Sigmoid colon (tissue), 3 donors: Measurements from ENCODE around the gene FAM161A.
"Not testable (repeated sequence)": the region's sequence is repeated elsewhere in the genome, so short reads cannot be mapped to it uniquely, and the experiment has no call there.

Experiments
- CTCF ChIP-seq, 4 experiments: fragments of 450-650 bp in 3 of 4; fragments of 200-600 bp in 1 of 4; IDR thresholded peaks; one replicate each; pipeline ENCODE4 v1.5.1; 2016 to 2019; ENCODE audit warnings: antibody characterized with exemption in 4 of 4, mild to moderate bottlenecking in 3 of 4, moderate library complexity in 2 of 4
- POLR2A ChIP-seq, 2 donors: fragments of 450-650 bp; IDR thresholded peaks; one replicate each; pipeline ENCODE4 v1.6.1; 2016; ENCODE audit warnings: antibody characterized with exemption in 2 of 2, mild to moderate bottlenecking in 2 of 2, moderate library complexity in 2 of 2

- TF ChIP-seq CTCF, POLR2A (IDR thresholded peaks at IDR 0.05): not testable (repeated sequence)
Measured at GRCh38 chr2:61797446-61797845, 56.4 kb downstream of the FAM161A start.
